Stimulated activated naive CD4-positive, alpha-beta T cell (primary cell): Measurements from ENCODE around the gene ALK.

ENCODE experiments used
- DNase-seq, 6 experiments: peaks; one replicate each; lab custom pipeline; 2025; lab: John Stamatoyannopoulos, UW

Gene ALK

GRCh38 chr2:29527947-29528346 lies 393.4 kb downstream of the ALK start:
- no peak for DNase-seq

- no peak for DNase-seq
Measured at GRCh38 chr2:29526587-29527586, 394.5 kb downstream of the ALK start.

- DNase-seq, result no peak
Measured at GRCh38 chr2:29525921-29526320, 395.5 kb downstream of the ALK start.

- no peak for DNase-seq
Measured at GRCh38 chr2:29524652-29525051, 396.7 kb downstream of the ALK start.

GRCh38 chr2:29522951-29523669 lies 398.3 kb downstream of the ALK start:
- DNase-seq, result no peak

GRCh38 chr2:29520001-29520400 lies 401.4 kb downstream of the ALK start:
- DNase-seq, result no peak

- DNase-seq, result no peak
Measured at GRCh38 chr2:29519338-29519925, 402.0 kb downstream of the ALK start.

- no peak for DNase-seq
Measured at GRCh38 chr2:29518646-29519337, 402.6 kb downstream of the ALK start.

GRCh38 chr2:29518010-29518409 lies 403.4 kb downstream of the ALK start:
- DNase-seq, result no peak

GRCh38 chr2:29517413-29517812 lies 404.0 kb downstream of the ALK start:
- DNase-seq, result no peak

GRCh38 chr2:29516767-29517166 lies 404.6 kb downstream of the ALK start:
- no peak for DNase-seq

- no peak for DNase-seq
Measured at GRCh38 chr2:29509878-29510277, 411.5 kb downstream of the ALK start.

- DNase-seq, result no peak
Measured at GRCh38 chr2:29509397-29509796, 412.0 kb downstream of the ALK start.

GRCh38 chr2:29504746-29505145 lies 416.6 kb downstream of the ALK start:
- DNase-seq, result no peak

GRCh38 chr2:29502460-29502911 lies 418.9 kb downstream of the ALK start:
- no peak for DNase-seq

GRCh38 chr2:29497375-29497774 lies 424.0 kb downstream of the ALK start:
- no peak for DNase-seq

- no peak for DNase-seq
Measured at GRCh38 chr2:29496198-29496597, 425.2 kb downstream of the ALK start.

GRCh38 chr2:29495536-29496060 lies 425.8 kb downstream of the ALK start:
- no peak for DNase-seq

- no peak for DNase-seq
Measured at GRCh38 chr2:29495068-29495467, 426.3 kb downstream of the ALK start.

GRCh38 chr2:29492701-29493100 lies 428.7 kb downstream of the ALK start:
- no peak for DNase-seq

GRCh38 chr2:29490045-29490444 lies 431.3 kb downstream of the ALK start:
- no peak for DNase-seq

GRCh38 chr2:29489568-29489967 lies 431.8 kb downstream of the ALK start:
- DNase-seq, result no peak
